ENCODE results near the gene CELSR1.

The CELSR1 gene

DNA sequence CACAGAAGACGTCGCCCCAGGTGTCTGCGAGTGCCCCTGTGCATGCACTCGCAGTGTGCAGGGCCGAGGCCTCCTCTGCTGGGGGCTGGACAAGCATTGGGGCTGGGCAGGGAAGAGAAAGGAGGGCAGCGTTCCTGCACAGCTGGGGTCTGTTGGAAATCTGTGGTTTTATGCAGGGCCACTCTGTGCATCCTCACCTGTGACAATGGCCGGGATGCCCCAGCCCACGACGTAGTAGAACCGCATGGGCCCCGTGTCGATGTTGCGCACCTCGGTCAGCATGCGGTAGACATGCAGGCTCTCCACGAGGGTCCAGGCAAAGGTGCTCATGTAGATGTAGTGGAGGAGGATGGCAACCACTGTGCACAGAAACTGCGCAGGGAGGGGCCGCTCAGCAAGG, 164.7 kb downstream of the CELSR1 start:
- H3K4me3 ChIP-seq (ENCODE audit: low read length), result no peak overlapping the region
- TF ChIP-seq, protein P1, sequence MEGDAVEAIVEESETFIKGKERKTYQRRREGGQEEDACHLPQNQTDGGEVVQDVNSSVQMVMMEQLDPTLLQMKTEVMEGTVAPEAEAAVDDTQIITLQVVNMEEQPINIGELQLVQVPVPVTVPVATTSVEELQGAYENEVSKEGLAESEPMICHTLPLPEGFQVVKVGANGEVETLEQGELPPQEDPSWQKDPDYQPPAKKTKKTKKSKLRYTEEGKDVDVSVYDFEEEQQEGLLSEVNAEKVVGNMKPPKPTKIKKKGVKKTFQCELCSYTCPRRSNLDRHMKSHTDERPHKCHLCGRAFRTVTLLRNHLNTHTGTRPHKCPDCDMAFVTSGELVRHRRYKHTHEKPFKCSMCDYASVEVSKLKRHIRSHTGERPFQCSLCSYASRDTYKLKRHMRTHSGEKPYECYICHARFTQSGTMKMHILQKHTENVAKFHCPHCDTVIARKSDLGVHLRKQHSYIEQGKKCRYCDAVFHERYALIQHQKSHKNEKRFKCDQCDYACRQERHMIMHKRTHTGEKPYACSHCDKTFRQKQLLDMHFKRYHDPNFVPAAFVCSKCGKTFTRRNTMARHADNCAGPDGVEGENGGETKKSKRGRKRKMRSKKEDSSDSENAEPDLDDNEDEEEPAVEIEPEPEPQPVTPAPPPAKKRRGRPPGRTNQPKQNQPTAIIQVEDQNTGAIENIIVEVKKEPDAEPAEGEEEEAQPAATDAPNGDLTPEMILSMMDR (IDR thresholded peaks at IDR 0.05; ENCODE audit: insufficient read depth, low read depth, low read length, missing control alignments), result no peak
- DNase-seq (ENCODE audit: low read depth), result no peak

DNA sequence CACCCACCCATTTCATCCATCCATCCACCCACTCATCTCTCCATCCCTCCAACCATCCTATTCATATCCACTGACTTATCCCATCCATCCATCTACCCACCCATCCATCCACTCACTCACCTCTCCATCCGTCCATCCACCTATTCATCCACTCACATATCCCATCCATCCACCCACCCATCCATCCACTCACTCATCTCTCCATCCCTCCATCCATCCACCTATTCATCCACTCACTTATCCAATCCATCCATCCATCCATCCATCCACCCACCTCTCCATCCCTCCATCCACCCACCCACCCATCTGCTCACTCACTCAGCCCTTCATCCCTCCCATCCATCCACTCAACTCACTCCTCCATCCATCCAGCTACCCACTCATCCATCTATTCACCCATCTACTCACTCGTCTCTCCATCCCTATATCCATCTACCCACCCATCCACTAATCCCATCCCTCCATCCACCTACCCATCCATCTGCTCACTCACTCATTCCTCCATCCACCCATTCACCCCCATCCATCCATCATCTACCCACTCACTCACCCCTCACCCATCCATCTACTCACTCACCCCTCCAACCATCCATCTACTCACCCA, 165.7 kb downstream of the CELSR1 start:
- TF ChIP-seq, protein P1 (IDR thresholded peaks at IDR 0.05; ENCODE audit: insufficient read depth, low read depth, low read length, missing control alignments), result no peak
- DNase-seq (ENCODE audit: low read depth), result no peak

DNA sequence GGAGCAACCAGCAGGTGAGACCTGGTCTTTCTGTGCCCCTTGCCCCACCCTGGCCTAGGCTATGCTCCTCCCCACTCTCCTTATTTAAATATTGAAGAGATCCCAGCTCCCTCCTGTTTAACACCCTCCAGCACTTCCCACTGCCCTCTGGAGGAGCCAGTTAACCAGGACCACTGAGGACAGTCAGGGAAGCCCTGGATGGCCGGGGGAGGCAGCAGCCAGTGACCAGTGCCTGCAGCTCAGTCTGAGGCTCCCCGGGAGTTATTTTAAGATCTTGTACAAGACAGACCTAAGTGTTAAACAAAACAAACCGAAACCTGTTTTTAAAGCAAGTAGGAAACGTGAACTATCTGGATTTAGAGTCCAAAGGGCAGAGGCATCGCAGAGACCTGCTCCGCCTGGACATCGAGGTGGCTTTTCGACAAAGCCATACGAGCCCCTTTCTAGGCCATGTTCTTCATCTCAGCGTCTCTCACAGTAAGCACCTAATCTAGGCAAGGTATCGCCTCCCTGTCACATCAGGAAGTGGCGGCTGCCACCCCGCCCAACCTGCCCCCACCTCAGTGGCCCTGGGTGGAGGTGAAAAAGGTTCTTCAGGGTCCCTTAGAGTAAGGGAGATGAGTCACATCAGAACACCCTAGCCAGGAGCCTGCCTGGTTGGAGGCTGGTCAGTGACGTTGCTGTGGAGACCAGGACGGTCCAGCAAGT, 166.7 kb downstream of the CELSR1 start:
- no peak overlapping the region for H3K4me3 ChIP-seq (ENCODE audit: low read length)
- DNase-seq (ENCODE audit: low read depth), result no peak
- TF ChIP-seq, protein P1 (IDR thresholded peaks at IDR 0.05; ENCODE audit: insufficient read depth, low read depth, low read length, missing control alignments), result no peak

More for the DNA sequence above, 165.7 kb downstream of the CELSR1 start:
- no peak overlapping the region for H3K4me3 ChIP-seq (ENCODE audit: low read length)

DNA sequence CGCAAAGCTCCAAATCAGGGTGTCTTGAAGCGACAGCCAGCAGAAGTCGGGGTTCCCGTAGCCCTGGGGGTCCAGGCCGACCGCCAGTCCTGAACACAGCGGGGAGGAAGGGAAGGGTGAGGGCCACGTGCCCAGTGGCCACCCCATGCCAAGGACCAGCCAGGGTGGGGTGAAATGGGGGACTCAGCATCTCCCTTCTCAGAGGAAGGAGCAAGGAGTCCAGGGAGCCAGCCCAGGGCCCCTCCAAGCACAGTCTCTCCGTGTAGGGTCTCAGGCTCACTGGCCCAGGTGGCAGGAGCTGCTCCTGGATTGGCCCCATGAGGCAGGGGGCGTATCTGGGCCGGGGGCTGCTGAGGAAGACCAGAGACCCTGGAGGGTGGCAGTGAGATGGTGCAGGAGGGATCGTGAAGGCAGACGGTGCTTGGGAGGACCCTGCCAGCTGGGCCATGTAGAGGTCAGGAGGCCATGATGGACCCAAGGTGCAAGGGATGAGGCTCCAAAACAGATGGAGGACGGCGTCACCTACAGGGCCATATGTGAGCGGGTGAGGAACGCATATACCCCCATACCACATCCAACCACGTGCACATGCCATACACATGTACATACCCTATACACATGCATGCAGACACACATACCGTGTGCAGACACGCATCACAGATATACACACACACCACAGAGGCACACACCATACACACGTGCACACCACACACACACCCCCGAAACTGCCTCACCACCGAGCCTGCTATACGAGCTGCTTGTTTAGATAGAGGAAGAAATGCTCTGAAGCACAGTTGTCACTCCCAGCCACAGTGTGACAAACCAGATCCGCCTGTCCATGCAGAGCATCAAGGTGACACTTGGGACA, 167.5 kb downstream of the CELSR1 start:
- DNase-seq (ENCODE audit: low read depth), result no peak
- H3K4me3 ChIP-seq (ENCODE audit: low read length), result no peak overlapping the region
- TF ChIP-seq, protein P1 (IDR thresholded peaks at IDR 0.05; ENCODE audit: insufficient read depth, low read depth, low read length, missing control alignments), result no peak

DNA sequence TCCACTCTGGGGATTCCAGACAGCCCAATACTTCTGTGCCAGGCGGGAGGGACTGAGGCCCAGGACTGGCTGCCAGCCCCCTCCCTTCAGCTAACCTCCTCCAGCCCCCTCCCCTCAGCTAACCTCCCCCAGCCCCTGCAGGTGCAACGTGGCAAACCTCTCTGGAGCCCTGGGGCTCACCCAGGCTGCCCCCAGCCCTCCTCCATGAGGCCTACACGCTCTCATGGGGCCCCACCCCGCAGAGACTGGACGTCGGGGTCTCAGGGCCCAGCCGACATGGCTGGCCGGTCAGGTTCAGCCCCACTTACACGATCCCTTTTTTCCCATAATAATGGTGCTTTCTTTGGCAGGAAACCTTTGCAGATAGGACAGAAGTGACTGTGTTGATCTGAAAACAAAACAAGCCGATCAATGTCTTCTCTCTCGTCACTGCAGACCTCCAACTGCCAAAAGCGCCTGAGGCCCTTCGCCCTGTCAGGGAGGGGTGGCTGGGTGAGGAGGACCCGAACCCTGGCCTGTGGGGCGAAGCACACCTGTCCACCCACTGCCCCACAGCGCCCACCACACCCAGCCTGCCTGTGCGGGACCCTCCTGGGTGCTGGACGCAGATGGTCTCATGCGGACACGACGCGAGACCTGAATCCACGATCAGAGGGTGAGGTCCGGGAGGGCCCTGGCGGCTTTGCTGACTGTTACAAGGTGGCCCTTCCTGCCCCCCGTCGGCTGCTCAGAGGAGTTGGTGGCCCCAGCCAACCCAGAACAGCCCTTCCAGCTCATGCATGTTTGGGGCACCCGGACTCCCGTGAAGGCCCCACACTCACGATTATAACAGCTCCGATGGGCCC, 168.3 kb downstream of the CELSR1 start:
- TF ChIP-seq, protein P1 (IDR thresholded peaks at IDR 0.05; ENCODE audit: insufficient read depth, low read depth, low read length, missing control alignments), result no peak
- H3K4me3 ChIP-seq (ENCODE audit: low read length), result no peak overlapping the region
- DNase-seq (ENCODE audit: low read depth), result no peak

DNA sequence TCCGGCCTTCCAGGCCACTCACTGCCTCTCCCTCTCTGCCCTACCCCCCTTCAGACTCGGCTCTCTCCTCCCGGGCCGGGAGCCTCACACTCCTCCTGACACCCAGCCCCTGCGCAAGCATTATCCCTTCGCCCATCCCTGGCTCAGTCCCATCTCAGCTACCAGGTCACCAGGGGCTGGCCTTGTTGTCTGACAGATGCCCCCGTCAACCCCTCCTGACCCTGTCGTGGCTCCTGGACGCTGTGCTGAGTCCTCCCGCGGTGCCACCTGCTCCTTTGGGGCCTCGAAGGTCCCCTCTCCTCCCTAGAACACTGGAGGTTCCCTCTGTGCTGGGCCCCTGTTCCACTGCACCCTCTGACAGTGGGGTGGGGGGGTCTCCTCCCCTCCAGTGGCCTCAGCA, 169.0 kb downstream of the CELSR1 start:
- H3K4me3 ChIP-seq (ENCODE audit: low read length), result no peak overlapping the region
- no peak for DNase-seq (ENCODE audit: low read depth)
- TF ChIP-seq, protein P1 (IDR thresholded peaks at IDR 0.05; ENCODE audit: insufficient read depth, low read depth, low read length, missing control alignments), result no peak
